Mesothelial cell of epicardium (in vitro differentiated cells): Measurements from ENCODE around the gene MSL2. TPM values are rescaled to one million over a fixed set of nuclear protein-coding genes. Genes with fewer than 3 reads are reported as not detected.
"Not testable (repeated sequence)": the region's sequence is repeated elsewhere in the genome, so short reads cannot be mapped to it uniquely, and the experiment has no call there.

Experiments
- DNase-seq, 2 experiments: peaks; one replicate each; pipeline ENCODE4 v3.0.0; 2021; ENCODE audit warnings: low spot score in 2 of 2; ENCODE audit not compliant: unreplicated experiment in 2 of 2
- H3K27ac Mint-ChIP-seq: 2 replicates; pipeline ENCODE4 v1.8.0; 2021; ENCODE audit warnings: mixed read lengths
- H3K27me3 Mint-ChIP-seq: 2 replicates; pipeline ENCODE4 v1.8.0; 2021; ENCODE audit warnings: low read depth, mixed read lengths
- H3K36me3 Mint-ChIP-seq: 2 replicates; pipeline ENCODE4 v1.8.0; 2021; ENCODE audit warnings: mixed read lengths
- H3K4me1 Mint-ChIP-seq: 2 replicates; pipeline ENCODE4 v1.8.0; 2021; ENCODE audit warnings: mixed read lengths
- H3K4me3 Mint-ChIP-seq: 2 replicates; pipeline ENCODE4 v1.8.0; 2021; ENCODE audit warnings: mild to moderate bottlenecking, moderate library complexity, mixed read lengths
- H3K9me3 Mint-ChIP-seq: 2 replicates; pipeline ENCODE4 v1.8.0; 2021; ENCODE audit warnings: mixed read lengths
- total RNA-seq: library from RNA; stranded (reverse); gene quantifications from 3 replicates; pipeline ENCODE4 v1.2.1, GENCODE V29; 2021
- TF ChIP-seq, protein P1 (sequence below): fragments of 200-600 bp; sonication (generic); IDR thresholded peaks from one replicate; pipeline ENCODE4 v1.5.0; 2021; ENCODE audit warnings: antibody characterized with exemption; ENCODE audit not compliant: unreplicated experiment

The MSL2 gene
- total RNA-seq, 1 donor from 2014 or later, result 43.2 TPM

DNA sequence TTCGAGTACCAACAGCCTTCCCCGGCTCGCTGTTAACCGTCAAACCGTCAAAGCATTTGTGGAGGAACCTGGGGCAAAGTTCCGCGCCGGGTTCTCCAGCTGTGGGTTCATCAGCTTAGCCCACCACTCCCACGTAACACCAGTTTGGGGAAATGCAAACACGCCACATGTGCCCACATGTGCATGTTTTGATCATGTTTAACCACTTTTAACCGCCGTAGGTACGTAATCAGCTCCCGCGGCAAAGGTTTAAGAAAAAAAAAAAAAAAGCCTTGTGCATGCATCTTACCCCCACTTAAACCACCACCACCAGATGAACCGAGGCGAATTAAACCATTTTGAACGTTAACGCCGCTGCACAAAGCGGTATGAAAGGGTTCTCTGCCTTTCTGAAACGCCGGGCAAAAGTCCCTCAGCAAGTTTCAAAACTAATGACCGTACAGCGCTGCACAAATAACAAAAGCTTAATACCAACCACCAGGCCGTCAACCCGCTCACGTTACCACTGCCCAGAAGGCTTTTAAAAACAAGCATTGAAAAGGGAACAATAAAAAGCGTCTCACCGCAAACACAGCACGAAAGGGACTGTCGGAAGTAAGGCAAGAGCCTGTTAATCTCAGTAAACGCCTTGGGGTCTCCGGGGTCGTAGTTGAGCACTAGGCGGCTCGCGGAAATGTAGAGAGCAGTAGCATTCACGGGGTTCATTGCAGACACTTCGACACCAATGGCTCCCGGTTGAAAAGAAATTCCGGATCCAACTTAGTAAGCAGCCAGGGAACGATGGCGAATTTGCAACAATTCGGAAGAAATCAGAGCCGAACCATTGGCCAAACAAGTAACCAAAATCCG is 1.5 kb downstream of the MSL2 start:
- Mint-ChIP-seq H3K4me1 (peaks cover 50% of the 10 kb centered on the region), H3K27me3 (peaks cover 2% of the 10 kb centered on the region), H3K4me3 (peak overlapping the region; percentile 93), H3K9me3 (peaks cover 6% of the 10 kb centered on the region), H3K27ac (peak overlapping the region; percentile 99), H3K36me3 (peaks cover 9% of the 10 kb centered on the region)
- TF ChIP-seq, protein P1, sequence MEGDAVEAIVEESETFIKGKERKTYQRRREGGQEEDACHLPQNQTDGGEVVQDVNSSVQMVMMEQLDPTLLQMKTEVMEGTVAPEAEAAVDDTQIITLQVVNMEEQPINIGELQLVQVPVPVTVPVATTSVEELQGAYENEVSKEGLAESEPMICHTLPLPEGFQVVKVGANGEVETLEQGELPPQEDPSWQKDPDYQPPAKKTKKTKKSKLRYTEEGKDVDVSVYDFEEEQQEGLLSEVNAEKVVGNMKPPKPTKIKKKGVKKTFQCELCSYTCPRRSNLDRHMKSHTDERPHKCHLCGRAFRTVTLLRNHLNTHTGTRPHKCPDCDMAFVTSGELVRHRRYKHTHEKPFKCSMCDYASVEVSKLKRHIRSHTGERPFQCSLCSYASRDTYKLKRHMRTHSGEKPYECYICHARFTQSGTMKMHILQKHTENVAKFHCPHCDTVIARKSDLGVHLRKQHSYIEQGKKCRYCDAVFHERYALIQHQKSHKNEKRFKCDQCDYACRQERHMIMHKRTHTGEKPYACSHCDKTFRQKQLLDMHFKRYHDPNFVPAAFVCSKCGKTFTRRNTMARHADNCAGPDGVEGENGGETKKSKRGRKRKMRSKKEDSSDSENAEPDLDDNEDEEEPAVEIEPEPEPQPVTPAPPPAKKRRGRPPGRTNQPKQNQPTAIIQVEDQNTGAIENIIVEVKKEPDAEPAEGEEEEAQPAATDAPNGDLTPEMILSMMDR, result no peak
- peak in 1 of 2 experiments; percentile 38 for DNase-seq

DNA sequence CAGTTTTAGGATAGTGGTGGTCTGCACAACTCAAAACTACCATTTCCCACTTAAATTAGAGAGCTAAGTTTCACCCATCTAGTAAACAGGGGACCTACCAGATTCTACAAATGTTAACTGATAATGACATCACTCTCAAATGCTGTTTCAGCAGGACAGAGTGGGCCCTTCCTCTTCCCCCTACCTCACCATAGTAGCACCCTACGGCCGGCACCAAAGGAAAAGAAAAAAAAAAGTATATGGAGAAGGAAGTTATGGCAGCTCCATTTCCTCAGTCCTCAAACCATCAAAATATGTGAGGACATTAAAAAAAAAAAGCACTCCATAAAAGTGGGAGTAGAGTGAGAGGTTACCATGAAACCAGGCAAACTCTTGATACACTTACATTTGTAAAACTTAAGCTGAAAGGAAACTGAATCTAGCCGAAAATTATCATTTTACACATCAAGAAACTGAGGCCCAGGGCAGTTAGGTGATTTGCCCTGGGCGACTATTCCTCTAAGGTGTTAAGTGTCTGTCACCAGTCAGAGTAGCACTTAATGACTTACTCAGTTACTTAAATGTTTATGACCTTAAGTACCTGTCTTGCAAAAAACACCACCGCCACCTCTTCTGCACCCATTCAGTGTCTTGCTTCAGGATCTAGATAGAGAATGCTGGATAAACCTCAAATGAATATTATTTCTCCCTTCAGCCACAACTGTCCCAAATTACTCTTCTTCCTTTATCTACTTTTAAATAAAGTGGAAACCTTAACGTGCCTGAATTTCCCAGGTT is 2.7 kb downstream of the MSL2 start:
- peak overlapping the region; percentile 99 for H3K27ac Mint-ChIP-seq
- H3K4me1 Mint-ChIP-seq, result peaks cover 56% of the 10 kb centered on the region
- H3K36me3 Mint-ChIP-seq, result peaks cover 9% of the 10 kb centered on the region
- DNase-seq, result no peak
- H3K9me3 Mint-ChIP-seq, result peaks cover 6% of the 10 kb centered on the region
- H3K4me3 Mint-ChIP-seq, result peak overlapping the region; percentile 93
- H3K27me3 Mint-ChIP-seq, result peaks cover 2% of the 10 kb centered on the region
- TF ChIP-seq, protein P1, result no peak

DNA sequence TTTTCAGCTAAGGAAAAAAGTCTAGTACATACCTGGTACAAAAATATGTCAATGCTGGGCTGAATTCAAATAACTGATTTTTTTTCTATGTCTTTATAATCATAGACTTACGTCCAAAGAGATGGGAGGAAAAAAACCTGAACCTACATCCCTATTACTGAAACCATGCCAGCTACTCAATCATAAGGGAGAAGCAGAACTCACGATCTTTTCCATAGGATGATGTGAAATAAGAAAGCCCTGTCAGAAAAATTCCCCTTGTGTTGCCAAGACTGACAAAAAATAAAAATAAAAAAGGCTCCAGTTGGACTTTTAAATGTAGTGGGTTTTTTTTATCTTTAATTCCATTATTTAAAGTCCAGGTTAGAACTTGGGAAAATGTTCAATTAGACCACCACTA is 3.3 kb downstream of the MSL2 start:
- Mint-ChIP-seq H3K9me3 (no peaks in the 10 kb centered on the region), H3K4me1 (peaks cover 56% of the 10 kb centered on the region), H3K4me3 (peak overlapping the region; percentile 93), H3K36me3 (peaks cover 6% of the 10 kb centered on the region), H3K27me3 (peaks cover 2% of the 10 kb centered on the region), H3K27ac (peak overlapping the region; percentile 99)
- TF ChIP-seq, protein P1, result no peak
- no peak for DNase-seq

DNA sequence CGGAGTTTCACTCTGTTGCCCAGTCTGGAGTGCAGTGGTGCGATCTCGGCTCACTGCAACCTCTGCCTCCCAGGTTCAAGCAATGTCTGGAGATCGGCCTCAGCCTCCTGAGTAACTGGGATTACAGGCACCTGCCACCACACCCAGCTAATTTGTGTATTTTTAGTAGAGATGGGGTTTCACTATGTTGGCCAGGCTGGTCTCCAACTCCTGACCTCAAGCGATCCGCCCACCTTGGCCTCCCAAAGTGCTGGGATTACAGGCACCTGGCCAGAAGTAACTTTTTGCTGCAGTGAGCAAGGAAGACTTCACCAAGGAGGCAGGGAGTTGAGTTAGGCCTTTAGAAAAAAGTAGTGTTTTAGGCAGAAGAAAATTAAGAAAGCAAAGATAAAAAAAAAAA is 3.9 kb downstream of the MSL2 start:
- DNase-seq, H3K27me3 Mint-ChIP-seq, H3K36me3 Mint-ChIP-seq, H3K9me3 Mint-ChIP-seq: not testable (repeated sequence)
- Mint-ChIP-seq H3K4me3 (peak overlapping the region; percentile 93), H3K27ac (peak overlapping the region; percentile 62), H3K4me1 (peaks cover 51% of the 10 kb centered on the region)

DNA sequence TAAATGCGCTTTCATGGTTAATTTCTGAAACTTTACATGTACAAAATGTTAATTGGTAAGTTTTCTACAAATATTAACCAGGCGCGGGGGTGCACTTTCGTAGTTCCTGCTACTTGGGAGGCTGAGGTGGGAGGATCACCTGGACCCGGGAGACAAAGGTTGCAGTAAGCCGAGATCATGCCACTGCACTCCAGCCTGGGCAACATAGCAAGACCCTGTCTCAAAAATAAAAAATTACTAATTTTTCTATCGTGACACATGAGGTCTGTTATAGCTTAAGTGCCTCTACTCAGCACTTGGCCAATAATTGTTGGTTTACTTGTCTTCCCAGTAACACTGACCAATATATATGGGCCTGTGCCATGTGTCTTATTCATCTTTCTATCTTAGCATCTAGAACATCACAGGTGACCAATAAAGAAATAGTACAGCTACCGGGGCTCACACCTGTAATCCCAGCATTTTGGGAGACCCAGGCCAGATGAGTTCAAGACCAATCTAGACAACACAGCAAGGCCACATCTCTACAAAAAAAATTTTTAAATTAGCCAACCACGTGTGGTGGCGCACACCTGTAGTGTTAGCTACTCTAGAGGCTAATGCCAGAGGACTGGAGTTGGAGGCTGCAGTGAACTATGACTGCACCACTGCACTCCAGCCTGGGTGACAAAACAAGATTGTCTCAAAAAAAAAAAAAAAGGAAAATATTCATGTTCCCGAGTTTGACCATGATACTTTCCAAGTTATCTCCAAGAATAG is 6.1 kb downstream of the MSL2 start:
- H3K9me3 Mint-ChIP-seq, result no peaks in the 10 kb centered on the region
- no peak overlapping the region for H3K4me3 Mint-ChIP-seq
- TF ChIP-seq, protein P1, result no peak
- DNase-seq, result no peak
- H3K27ac Mint-ChIP-seq, result no peak overlapping the region
- H3K27me3 Mint-ChIP-seq, result no peaks in the 10 kb centered on the region
- H3K36me3 Mint-ChIP-seq, result peaks cover 6% of the 10 kb centered on the region
- H3K4me1 Mint-ChIP-seq, result peaks cover 57% of the 10 kb centered on the region
